NCI-H2107 treated with DMSO at 0.1 percent for 48 hours (cell line): ENCODE data around the gene CMPK1.

Source experiments
- DNase-seq: peaks from one replicate; lab custom pipeline; 2025; ENCODE audit not compliant: unreplicated experiment; lab: John Stamatoyannopoulos, UW

Gene CMPK1

DNA sequence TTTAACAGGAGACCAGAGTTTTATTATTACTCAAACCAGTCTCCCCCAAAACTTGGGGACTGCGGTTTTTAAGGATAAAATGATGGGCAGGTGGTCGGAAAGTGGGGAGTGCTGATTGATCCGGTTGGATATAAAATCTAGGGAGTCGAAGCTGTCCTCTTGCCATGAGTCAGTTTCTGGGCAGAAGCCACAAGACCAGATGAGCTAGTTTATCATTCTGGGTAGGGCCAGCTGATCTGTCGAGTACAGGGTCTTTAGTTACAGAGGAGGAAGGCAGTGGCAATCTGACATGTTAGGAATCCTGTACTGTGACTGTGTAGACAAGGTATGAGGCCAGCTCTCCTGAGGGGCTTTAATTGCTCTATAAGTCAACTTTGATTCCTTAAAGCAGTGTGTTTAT, 59.6 kb downstream of the CMPK1 start:
- DNase-seq: no peak

DNA sequence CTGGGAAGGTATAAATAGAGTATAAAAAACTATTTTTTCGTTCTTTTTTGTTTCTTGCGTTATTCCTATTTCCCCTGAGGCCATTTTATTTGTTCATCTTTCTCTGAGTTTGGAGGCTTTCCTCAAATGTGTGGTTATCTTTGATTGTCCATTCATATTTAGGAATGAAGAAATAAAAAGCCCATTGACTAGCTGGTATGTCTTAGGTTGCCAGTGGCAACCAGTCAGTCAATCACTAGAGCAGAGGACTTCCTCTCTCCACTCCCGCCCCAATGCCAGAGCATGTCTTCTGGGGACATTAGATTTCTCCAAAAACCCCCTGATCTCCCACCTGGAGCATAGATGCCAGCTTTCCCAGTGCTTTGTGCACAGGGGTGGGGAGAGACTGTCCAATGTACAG, 61.8 kb downstream of the CMPK1 start:
- DNase-seq: no peak

DNA sequence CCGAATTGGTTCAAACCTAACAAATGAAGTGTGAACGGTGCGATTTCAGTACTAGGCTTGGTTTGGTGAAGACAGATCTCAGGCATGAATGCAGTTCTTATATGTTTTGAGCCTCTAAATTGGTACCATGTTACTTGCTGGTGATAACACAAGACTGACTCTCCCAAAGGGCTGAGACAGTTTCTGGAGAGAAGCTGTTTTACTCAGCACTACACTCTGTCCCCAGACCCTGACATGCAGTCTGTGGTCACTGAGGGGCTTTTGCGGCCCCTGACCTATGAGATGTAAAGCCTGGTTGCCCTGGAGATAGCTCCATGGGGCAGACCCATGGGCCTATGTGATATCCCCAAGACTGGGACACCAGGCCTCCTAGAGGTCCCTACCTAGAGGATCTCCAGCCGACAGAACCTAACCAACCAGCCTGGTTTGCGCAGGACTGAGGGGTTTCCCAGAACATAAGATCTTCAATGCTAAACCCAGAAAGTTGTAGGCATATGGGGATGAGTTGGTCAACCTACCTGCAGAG, 63.1 kb downstream of the CMPK1 start:
- DNase-seq: no peak

DNA sequence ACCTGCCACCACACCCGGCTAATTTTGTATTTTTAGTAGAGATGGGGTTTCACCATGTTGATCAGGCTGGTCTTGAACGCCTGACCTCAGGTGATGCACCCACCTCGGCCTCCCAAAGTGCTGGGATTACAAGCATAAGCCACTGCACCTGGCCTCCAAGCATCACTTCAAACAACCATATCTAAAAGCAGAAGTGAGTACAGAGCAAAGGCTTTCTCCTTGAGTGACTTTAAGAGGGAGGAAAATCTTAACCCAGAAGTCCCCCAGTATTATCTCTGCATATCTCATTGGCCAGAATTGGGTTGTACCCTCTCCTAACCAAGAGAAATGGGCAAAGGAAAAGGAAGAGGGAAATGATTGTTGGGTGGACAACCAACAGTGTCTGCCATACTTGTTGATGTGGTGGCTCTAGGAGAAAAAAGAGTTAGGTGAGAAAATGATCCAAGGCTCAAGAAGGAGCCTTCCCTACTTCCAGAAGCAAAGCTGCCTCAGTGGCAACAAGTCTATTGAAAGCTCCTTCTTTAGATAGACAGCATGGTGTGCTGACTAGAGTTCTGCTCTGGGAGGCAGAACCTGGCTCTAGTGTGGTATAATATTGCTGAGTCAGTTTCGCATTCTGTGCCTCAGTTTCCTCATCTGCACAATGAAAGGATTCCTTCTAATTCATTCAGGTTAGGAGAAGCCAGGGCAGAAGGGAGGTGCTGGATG, 65.7 kb downstream of the CMPK1 start:
- no peak for DNase-seq

DNA sequence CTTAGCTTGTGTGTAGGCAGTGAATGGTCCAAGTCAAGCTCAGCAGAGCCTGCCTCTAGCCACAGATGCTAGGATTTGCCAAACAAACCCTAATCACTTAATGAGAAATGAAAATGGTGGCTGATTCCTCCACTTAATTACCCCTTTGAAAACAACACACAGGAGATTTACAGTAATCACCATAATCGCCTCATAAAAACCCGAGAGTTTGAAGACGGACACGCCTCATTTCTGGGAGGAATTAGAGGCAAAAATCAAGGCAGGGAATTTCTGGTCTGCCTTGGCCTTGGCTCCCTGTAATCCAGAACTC, 66.2 kb downstream of the CMPK1 start:
- no peak for DNase-seq

DNA sequence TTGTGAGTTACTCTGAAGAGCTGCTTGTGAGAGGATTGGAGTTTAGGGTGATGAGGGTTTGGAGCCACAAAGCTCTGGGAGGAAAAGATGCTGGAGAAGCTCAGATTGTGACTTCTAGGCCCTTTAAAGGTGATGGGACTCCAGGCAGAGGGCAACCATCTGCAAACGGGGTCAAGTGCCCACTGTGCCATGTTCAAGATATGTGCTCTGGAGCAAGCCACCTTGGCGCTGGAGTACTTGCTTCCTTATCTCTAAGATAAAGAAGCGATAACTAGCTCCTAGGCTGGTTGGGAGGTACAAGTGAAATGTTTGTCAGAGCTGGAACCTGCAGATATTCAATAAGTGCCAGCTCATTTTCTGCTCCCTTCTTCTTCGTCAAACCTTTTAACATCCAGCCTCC, 68.2 kb downstream of the CMPK1 start:
- no peak for DNase-seq

DNA sequence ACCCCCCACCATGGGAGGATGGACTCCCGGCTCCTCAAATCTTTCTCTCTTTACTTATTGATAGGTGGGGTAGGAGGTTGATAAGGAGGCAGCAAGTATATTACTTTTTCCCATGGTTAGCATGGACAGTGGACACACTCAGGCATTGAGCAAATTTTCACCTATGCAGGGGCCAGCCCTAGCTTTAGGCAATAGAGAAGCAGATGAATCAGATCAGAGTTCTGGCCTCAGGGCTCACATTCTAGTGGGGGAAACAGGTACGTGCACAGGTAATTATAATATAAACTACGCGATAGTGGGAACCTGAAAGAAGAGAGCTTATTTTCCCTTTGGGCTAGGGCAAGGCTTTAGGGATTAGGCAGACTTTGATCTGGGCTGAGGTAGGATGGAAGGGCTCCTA, 69.0 kb downstream of the CMPK1 start:
- no peak for DNase-seq

DNA sequence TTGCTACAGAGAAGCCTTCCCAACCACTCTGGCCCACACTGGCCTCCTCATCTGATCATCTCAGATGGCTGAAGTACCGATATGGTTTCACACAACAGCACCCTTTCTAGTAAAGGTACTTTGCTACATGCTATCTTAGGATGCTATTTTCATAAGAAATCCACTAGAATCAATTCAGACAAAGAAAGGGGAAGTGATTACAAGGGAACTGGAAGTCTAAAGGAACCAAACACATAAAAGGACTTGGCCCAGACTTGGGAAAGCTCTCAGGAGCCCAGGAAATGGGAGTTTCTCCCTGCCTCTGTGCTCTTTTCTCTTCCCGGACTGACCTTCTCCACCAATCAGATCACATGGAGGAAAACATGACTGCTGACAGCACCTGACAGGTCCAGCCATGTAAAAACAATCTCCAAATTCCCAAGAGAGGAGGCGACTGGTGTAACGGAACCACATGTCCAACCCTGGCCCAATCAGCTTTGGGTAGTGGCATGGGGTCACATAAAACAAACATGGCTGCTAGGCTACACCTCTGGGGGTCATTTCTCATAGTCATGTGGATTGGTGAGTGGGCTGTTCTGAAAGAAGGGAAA, 69.8 kb downstream of the CMPK1 start:
- DNase-seq: no peak

DNA sequence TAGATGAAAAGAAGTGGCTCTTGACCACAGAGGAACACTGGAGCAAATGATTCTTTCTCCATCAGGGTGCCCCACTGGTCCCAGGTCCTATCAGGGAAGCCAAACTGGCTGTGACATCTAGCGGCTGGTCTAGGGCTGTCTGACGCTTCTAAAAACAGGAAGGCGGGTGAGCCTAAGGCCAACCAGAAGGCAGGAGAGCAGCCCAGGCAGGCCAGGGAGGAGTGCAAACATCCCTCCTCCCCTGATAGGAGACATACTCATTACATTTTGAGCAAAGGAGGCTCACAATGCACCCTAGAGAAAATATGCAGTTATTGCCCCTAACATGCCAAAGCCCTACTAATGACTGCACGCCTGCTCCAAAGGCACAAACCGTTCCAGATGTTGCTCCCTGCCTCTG, 72.1 kb downstream of the CMPK1 start:
- DNase-seq: no peak

DNA sequence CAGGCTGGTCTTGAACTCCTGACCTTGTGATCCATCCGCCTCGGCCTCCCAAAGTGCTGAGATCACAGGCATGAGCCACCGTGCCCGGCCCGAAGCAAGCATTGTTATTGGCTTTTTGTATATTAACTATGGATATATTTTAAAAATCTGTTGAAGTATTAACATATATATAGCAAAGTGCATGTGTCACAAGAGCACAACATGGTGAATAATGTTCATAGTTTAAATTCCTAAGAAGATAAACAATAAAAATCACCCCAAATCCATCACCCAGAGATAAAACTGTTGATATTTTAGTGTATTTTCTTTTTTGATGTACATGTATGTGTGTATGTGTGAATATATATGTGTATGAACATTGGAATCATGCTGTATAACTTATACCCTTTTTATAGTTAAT, 73.4 kb downstream of the CMPK1 start:
- DNase-seq: no peak

DNA sequence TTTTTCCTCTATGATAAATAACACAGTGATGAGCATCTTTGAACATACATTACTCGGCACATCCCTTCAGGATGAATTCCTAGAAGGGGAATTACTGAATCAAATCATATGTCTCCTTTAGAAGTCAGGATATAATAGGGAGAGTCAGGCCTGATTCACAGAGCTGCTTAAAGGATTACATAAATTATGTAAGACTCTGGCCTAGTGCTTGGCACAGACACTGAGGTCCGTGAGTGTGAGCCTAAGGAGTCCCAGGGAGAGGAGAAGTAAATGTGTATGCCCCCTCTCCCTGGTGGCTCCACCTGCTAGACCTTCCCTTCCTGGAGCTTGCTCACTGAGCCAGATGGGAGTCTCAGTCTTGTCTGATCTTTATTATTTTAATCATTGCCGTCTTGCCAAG, 73.9 kb downstream of the CMPK1 start:
- DNase-seq: no peak

DNA sequence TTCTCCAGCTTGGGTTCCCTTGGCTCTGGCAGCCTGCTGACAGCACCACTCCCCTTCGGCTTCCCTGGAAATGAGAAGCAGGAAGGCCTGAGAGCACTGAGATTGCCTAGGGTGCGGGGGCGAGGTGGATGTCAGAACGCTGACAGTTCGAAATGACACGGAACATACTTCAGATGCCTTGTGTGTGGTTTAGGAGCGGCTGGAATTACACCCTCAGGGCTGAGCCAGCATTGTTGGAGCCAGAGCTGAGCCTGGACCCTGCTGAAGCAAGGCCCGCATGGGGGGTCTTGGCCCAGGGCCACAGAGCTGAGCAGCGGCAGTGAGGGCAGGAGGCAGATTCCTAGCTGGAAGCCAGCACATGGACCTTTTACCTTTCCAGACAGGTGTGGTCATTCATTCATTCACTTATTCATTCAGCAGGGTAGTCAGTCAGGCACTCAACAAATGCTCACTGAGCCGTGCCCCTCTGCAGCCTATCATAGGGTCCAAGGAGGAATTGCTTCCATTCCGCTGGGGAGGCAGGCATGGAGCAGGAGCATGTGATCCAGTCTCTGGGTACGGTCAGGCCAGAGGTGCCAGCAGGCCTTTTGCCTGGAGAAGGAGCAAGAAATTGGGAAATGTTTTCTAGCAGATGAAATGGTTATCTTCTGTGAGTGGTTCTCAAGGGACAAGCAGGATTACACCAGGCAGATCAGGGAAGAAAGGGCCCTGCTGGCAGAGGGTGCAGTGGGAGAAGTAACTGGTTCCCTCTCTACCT, 75.9 kb downstream of the CMPK1 start:
- DNase-seq: no peak

DNA sequence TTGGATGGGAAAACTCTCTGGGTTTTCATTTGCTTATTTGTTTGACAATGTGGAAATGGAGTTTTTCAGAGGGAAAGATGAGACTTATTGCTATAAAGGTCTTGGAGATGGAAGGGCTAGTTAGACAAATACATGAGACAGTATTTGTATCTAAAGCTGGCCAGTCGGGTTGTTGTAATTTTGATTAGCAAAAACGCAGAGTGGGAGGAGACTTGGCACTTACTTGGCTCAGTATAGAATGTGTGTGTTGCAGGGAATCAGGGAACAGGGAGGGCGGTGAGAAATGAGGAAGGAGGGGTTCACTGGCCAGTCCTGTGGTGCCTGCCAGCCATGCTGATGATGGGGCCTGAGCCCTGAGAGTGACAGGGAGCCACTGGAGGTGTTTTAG, 76.5 kb downstream of the CMPK1 start:
- no peak for DNase-seq

DNA sequence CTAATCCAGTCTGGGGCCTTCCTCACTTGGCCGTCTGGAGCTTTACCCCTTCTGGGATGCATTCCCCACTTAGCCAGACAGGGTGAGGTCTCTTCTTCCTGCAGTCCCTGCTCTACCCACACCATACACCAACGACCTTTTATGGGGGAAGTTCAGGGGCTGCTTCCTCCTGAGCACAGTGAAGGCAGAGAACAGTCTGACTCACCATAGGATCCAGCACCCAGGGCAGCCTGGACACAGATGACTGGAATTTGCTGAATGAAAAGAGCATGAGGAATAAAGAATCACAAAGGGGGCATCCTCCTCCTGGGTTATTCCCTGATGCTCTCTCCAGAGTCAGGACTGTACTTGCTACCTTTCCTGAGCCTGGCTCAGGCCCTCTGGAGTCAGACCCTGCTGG, 77.8 kb downstream of the CMPK1 start:
- DNase-seq: no peak

DNA sequence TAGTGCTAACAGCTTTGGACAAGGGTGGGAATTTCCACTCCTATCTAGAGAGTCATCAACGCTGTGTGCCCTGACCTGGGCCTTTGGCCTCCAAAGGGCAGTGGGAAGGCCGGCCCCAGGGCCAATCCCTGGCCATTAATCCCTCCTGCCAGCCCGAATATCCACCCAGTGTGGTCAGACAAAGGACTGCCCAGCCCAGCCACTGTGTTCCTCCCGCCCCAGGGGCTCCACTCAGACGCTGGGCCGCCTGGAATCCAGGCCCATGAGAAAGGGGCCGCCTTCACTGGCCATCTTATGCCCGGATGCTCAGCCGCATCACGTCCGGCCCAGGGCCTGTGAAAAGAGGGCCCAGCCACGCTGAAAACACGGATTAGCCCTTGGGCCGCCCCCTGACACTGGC, 78.8 kb downstream of the CMPK1 start:
- no peak for DNase-seq

DNA sequence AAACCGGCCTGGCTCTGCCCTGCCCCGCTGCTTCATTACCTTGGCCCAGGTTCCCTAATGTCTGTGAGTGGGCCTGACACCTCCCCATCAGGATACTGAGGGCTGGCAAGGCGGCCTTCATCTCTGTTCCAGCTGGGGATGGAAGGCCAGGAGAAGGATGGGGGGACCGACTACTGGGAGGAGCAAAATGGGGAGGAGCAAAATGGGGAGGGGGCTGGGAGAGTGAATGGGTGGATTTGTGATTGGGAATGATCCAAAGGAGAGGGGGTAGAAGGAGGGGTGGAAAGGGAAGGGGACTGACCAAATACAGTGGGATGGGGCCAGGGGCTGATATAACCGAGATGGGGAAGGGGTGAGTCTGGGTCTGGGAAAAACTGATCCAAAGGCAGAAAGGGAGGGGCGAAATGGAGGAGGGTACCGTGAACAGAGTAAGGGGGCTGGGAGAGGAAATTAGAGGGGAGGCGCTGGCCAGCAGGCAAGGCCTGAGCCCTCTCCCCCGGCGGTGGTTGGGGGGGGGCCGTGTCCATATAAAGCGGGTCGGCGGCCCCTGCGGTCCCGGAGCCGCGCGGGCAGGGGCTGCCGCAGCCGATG, 82.2 kb downstream of the CMPK1 start, which contains the start of gene FOXE3:
FOXE3 (plus strand) TSS at position 558 of the 591 bp plus-strand sequence; CDS start at position 589, 31 bp downstream.
- DNase-seq: no peak

DNA sequence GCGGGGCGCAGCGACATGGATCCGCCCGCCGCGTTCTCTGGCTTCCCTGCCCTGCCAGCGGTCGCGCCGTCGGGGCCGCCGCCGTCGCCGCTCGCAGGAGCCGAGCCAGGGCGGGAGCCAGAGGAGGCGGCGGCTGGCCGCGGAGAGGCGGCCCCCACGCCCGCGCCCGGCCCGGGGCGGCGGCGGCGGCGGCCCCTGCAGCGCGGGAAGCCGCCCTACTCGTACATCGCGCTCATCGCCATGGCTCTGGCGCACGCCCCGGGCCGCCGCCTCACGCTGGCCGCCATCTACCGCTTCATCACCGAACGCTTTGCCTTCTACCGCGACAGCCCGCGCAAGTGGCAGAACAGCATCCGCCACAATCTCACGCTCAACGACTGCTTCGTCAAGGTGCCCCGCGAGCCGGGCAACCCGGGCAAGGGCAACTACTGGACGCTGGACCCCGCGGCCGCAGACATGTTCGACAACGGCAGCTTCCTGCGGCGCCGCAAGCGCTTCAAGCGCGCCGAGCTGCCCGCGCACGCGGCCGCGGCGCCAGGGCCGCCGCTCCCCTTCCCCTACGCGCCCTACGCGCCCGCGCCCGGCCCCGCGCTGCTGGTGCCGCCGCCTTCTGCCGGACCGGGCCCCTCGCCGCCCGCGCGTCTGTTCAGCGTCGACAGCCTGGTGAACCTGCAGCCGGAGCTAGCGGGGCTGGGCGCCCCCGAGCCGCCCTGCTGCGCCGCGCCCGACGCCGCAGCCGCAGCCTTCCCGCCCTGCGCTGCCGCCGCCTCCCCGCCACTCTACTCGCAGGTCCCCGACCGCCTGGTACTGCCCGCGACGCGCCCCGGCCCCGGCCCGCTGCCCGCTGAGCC, 83.0 kb downstream of the CMPK1 start:
- DNase-seq: no peak

DNA sequence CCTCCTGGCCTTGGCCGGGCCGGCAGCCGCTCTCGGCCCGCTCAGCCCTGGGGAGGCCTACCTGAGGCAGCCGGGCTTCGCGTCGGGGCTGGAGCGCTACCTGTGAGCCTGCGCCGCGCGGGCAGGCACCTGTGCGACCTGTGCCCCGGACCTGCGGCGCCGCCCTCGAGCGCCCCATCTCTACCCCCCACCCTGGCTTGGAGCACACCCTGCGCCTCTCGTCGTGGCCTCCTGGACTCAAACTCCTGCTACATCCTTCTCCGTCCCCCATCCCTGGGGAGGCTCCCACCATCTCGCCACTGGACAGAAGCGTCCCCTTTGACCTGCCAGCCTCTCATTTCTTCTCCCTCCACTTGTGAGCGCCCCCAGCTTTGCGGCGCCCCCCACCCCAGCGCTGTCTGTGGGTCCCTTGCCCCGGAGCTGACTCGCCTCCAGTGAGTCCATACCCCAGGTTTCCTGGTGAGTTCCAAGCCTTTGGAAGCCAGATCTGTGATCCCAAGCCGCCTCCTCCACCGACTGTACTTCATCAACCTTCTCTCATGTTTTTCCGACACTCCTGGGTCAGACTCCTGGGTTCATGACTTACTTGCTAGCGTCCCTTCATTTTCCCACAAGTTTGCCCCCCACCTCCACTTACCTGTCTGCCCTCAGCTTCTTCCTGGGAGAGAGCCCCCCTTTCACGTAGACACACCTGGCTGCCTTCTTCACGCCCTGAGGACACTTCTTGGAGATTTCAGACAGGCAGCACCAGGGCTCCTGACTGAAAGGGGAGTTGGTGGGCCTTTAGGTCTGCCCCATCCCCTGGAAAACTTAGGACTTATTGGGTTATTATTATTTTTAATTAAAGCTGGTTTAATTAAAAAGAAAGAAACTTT, 83.8 kb downstream of the CMPK1 start:
- no peak for DNase-seq

DNA sequence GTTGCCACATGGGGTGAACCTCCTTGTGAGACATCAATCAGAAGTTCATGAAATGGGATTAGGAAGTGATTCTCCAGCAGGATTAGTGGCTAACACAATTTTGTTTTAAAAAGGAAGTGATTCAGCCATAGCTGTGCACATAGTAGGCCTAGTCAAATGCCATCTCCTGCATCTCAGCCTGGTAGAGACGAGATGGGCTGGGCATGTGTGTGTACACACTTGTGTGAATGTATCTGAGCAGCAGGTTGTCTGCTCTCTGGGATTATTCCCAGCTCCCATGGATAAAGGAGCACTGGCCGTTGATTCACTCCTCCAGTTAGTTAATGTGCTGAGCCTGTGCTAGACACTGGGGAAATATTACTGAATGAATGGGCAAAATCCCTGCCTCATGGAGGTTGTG, 84.5 kb downstream of the CMPK1 start:
- DNase-seq: no peak
